Fibroblast of lung (primary cell): ENCODE data around the gene KCTD11. TPM values are rescaled to one million over a fixed set of nuclear protein-coding genes. Genes with fewer than 3 reads are reported as not detected.

ENCODE experiments used
- DNase-seq, 2 donors: peaks; one replicate each; pipeline versions ENCODE4 v3.0.0 to v3.0.0-alpha.2; 2010; ENCODE audit warnings: low read depth in 2 of 2
- H2AFZ ChIP-seq: 2 replicates; pipeline ENCODE4 v1.5.1; 2012; ENCODE audit warnings: low read length, control low read depth, inconsistent platforms
- H3K27ac ChIP-seq: 2 replicates; pipeline ENCODE4 v1.5.1; 2011; ENCODE audit warnings: low read length, control low read depth; ENCODE audit not compliant: insufficient read depth
- H3K27me3 ChIP-seq: 2 replicates; pipeline ENCODE4 v1.5.1; 2011; ENCODE audit warnings: mild to moderate bottlenecking, low read length; ENCODE audit not compliant: control insufficient read depth, insufficient read depth
- H3K36me3 ChIP-seq: 2 replicates; pipeline ENCODE4 v1.5.1; 2011; ENCODE audit warnings: low read length; ENCODE audit not compliant: control insufficient read depth, insufficient read depth
- H3K4me1 ChIP-seq: 2 replicates; pipeline ENCODE4 v1.5.1; 2011; ENCODE audit warnings: low read length; ENCODE audit not compliant: control insufficient read depth, insufficient read depth; ENCODE audit errors: extremely low read depth
- H3K4me2 ChIP-seq: 2 replicates; pipeline ENCODE4 v1.5.1; 2011; ENCODE audit warnings: low read length, control low read depth; ENCODE audit not compliant: insufficient read depth; ENCODE audit errors: extremely low read depth
- H3K4me3 ChIP-seq, 4 experiments: fragments of 200-600 bp in 1 of 4; sonication (generic) in 1 of 4; replicated peaks in 1 of 4; 2 replicates each; pipeline ENCODE4 v1.5.1; 2011 to 2016; ENCODE audit warnings: low read length in 4 of 4, low read depth in 3 of 4, mild to moderate bottlenecking in 3 of 4, control low read depth in 2 of 4, inconsistent platforms in 1 of 4, mixed read lengths in 1 of 4; ENCODE audit not compliant: insufficient read depth in 1 of 4; ENCODE audit errors: control extremely low read depth in 1 of 4
- H3K79me2 ChIP-seq: 2 replicates; pipeline ENCODE4 v1.5.1; 2012; ENCODE audit warnings: mild to moderate bottlenecking, low read length, inconsistent platforms; ENCODE audit not compliant: control insufficient read depth, insufficient read depth
- H3K9ac ChIP-seq: 2 replicates; pipeline ENCODE4 v1.5.1; 2011; ENCODE audit warnings: mild to moderate bottlenecking, low read length, control low read depth; ENCODE audit not compliant: insufficient read depth
- H3K9me3 ChIP-seq: 2 replicates; pipeline ENCODE4 v1.5.1; 2012; ENCODE audit warnings: low read depth, low read length; ENCODE audit not compliant: control insufficient read depth, insufficient read depth
- H4K20me1 ChIP-seq: 2 replicates; pipeline ENCODE4 v1.5.1; 2011; ENCODE audit warnings: low read length; ENCODE audit not compliant: control insufficient read depth, insufficient read depth; ENCODE audit errors: extremely low read depth
- EZH2 ChIP-seq: IDR thresholded peaks from 2 replicates; pipeline ENCODE4 v1.5.1; 2012; ENCODE audit warnings: low read length, control low read depth, mild to moderate bottlenecking; ENCODE audit errors: missing control alignments
- polyA plus RNA-seq, 2 donors: library from polyadenylated mRNA; depleted of rRNA in 1 of 2; stranded (reverse) in 1 of 2; unstranded in 1 of 2; fragments of >200 nt; gene quantifications; 2 replicates each; pipeline ENCODE4 v1.2.1, GENCODE V29; 2011 to 2012; ENCODE audit warnings: missing spikeins in 1 of 2
- total RNA-seq: library from RNA; depleted of rRNA; stranded (reverse); fragments of >200 nt; gene quantifications from 2 replicates; pipeline ENCODE4 v1.2.1, GENCODE V29; 2014
- TF ChIP-seq, protein P1 (sequence below), 2 donors: IDR thresholded peaks in 1 of 2; conservative IDR thresholded peaks in 1 of 2; 1 replicate in 1 of 2; 2 replicates in 1 of 2; pipeline ENCODE4 v1.5.1; 2011 to 2012; ENCODE audit warnings: low read length in 2 of 2, control low read depth in 1 of 2, inconsistent platforms in 1 of 2, low read depth in 1 of 2, mild to moderate bottlenecking in 1 of 2

KCTD11 gene
- total and polyA plus RNA-seq, 2 donors (not counting 1 experiment from before 2014, with no cell fraction given) = 8.8 to 11.9 TPM

DNA sequence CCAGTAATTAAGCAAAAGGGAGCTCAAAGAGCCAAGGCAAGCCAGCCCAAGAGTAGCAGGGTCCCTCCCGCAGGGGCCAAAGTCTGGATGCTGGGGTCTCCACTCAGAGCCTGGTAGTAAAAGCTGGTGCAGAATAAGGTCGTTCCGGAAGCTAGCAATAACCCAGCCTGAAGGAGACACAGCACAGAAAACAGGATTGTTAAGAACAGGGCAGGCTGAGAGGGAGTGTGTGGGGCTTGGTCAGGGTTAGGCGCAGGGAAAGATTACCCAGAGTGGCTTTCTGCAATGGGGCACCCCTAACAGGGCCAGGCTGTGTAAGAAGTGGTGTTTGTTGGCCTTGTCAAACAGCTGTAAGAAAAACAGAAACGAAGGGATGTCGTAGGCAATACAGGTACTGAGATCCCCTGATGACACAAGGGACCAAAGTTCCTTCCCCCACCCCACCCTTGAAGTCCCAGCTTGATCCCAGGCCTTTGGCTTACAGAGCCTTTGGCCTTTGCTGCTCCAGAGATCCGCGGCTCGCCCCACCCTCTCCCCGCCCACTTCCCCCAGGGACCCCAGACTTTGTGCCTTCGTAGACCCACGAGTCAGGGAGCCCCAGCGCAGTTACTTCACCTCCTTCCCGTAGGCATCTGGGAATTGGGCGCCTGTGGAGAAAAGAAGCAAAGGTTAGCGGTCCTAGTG lies 51.2 kb downstream of the KCTD11 start:
- peak overlapping the region; percentile 67 for H3K27ac ChIP-seq
- no peak for DNase-seq
- no peaks in the 10 kb centered on the region for H3K36me3 ChIP-seq
- TF ChIP-seq, protein P1, sequence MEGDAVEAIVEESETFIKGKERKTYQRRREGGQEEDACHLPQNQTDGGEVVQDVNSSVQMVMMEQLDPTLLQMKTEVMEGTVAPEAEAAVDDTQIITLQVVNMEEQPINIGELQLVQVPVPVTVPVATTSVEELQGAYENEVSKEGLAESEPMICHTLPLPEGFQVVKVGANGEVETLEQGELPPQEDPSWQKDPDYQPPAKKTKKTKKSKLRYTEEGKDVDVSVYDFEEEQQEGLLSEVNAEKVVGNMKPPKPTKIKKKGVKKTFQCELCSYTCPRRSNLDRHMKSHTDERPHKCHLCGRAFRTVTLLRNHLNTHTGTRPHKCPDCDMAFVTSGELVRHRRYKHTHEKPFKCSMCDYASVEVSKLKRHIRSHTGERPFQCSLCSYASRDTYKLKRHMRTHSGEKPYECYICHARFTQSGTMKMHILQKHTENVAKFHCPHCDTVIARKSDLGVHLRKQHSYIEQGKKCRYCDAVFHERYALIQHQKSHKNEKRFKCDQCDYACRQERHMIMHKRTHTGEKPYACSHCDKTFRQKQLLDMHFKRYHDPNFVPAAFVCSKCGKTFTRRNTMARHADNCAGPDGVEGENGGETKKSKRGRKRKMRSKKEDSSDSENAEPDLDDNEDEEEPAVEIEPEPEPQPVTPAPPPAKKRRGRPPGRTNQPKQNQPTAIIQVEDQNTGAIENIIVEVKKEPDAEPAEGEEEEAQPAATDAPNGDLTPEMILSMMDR (conservative IDR thresholded peaks at IDR 0.05 in 1 of 2, IDR thresholded peaks at IDR 0.05 in 1 of 2; ENCODE audit: low read depth in 1 of 2, low read length in 2 of 2) = no peak
- no peak for TF ChIP-seq EZH2
- peak overlapping the region; percentile 99 for H3K4me2 ChIP-seq
- H2AFZ ChIP-seq = peak overlapping the region; percentile 91
- no peaks in the 10 kb centered on the region for H3K27me3 ChIP-seq
- no peaks in the 10 kb centered on the region for H3K79me2 ChIP-seq
- no peaks in the 10 kb centered on the region for H3K9me3 ChIP-seq
- H3K4me1 ChIP-seq = peaks cover 7% of the 10 kb centered on the region
- H3K9ac ChIP-seq = peak overlapping the region; percentile 73
- peak overlapping the region; percentile 74 to 85 (median 80) for H3K4me3 ChIP-seq
- no peaks in the 10 kb centered on the region for H4K20me1 ChIP-seq

- no peaks in the 10 kb centered on the region for H3K27me3 ChIP-seq
- peak overlapping the region; percentile 91 for H2AFZ ChIP-seq
- H3K4me1 ChIP-seq = peaks cover 7% of the 10 kb centered on the region
- H4K20me1 ChIP-seq = no peaks in the 10 kb centered on the region
- H3K9me3 ChIP-seq = no peaks in the 10 kb centered on the region
- H3K4me3 ChIP-seq = peak overlapping the region; percentile 74 to 85 (median 80)
- peak overlapping the region; percentile 67 for H3K27ac ChIP-seq
- H3K36me3 ChIP-seq = no peaks in the 10 kb centered on the region
- H3K9ac ChIP-seq = peak overlapping the region; percentile 73
- DNase-seq = no peak
- TF ChIP-seq EZH2 = no peak
- TF ChIP-seq, protein P1 (conservative IDR thresholded peaks at IDR 0.05 in 1 of 2, IDR thresholded peaks at IDR 0.05 in 1 of 2; ENCODE audit: low read depth in 1 of 2, low read length in 2 of 2) = no peak
- H3K79me2 ChIP-seq = no peaks in the 10 kb centered on the region
- peak overlapping the region; percentile 99 for H3K4me2 ChIP-seq
Measured at GRCh38 chr17:7403727-7403976, 51.7 kb downstream of the KCTD11 start.

GRCh38 chr17:7403977-7404736 lies 52.2 kb downstream of the KCTD11 start, which contains the start of gene TMEM256:
Gene TMEM256, minus strand, starts transcription at chr17:7404097. Its CDS starts 13 bp downstream, at chr17:7404084.
- Histone ChIP-seq H3K36me3 (peaks cover 3% of the 10 kb centered on the region), H3K27ac (peak within 1 kb of the TSS; percentile 67), H3K9ac (peak within 1 kb of the TSS; percentile 73), H4K20me1 (no peaks in the 10 kb centered on the region), H2AFZ (peak within 1 kb of the TSS; percentile 91), H3K4me2 (peak within 1 kb of the TSS; percentile 99), H3K27me3 (no peaks in the 10 kb centered on the region), H3K79me2 (no peaks in the 10 kb centered on the region), H3K4me3 (peak within 1 kb of the TSS; percentile 76 to 85 (median 82)), H3K4me1 (peaks cover 7% of the 10 kb centered on the region), H3K9me3 (no peaks in the 10 kb centered on the region)
- TF ChIP-seq, protein P1 (conservative IDR thresholded peaks at IDR 0.05 in 1 of 2, IDR thresholded peaks at IDR 0.05 in 1 of 2; ENCODE audit: low read depth in 1 of 2, low read length in 2 of 2) = no peak
- no peak for TF ChIP-seq EZH2
- peak; percentile 99 for DNase-seq
